ENCODE data around the gene CDK17.

DNA sequence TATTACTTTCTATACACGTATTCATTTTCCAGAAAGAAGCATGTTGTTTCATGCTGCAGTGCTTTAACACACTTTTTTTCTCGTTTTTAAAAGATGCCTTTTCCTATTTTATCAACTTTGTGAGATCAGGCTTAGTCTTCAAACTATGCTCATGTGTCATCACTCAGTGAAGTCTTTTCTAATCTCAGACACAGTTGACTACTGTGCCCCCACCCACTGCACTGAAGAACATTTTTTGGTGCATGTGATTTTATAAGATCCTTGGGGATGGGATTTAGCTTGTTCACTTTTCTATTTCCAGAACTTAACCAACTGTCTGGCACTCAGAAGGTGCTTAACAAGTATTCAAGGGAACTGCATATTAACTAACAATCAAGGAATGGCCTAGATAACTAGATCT lies 85.5 kb downstream of the CDK17 start:
- TF ChIP-seq, protein P1, sequence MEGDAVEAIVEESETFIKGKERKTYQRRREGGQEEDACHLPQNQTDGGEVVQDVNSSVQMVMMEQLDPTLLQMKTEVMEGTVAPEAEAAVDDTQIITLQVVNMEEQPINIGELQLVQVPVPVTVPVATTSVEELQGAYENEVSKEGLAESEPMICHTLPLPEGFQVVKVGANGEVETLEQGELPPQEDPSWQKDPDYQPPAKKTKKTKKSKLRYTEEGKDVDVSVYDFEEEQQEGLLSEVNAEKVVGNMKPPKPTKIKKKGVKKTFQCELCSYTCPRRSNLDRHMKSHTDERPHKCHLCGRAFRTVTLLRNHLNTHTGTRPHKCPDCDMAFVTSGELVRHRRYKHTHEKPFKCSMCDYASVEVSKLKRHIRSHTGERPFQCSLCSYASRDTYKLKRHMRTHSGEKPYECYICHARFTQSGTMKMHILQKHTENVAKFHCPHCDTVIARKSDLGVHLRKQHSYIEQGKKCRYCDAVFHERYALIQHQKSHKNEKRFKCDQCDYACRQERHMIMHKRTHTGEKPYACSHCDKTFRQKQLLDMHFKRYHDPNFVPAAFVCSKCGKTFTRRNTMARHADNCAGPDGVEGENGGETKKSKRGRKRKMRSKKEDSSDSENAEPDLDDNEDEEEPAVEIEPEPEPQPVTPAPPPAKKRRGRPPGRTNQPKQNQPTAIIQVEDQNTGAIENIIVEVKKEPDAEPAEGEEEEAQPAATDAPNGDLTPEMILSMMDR (IDR thresholded peaks at IDR 0.05), result no peak
- TF ChIP-seq ZFX (IDR thresholded peaks at IDR 0.05; ENCODE audit: borderline replicate concordance), result no peak
